Measurements from ENCODE around the gene CCNA2. TPM values are rescaled to one million over a fixed set of nuclear protein-coding genes. Genes with fewer than 3 reads are reported as not detected.

CCNA2 gene
- total RNA-seq, 5 donors from 2014 or later (not counting 1 experiment from before 2014, with no cell fraction given): 0.72 to 2.0 (median 1.5) TPM

GRCh38 chr4:121773883-121774282 lies 49.8 kb downstream of the CCNA2 start:
- peaks cover 4 to 5% of the 10 kb centered on the region in 2 experiments for H3K27me3 ChIP-seq (replicated peaks in 1 of 2; ENCODE audit: control insufficient read depth in 2 of 2, extremely low read depth in 1 of 2, insufficient read depth in 2 of 2, low read length in 1 of 2)
- H3K4me1 ChIP-seq (ENCODE audit: control insufficient read depth in 1 of 2, extremely low read depth in 1 of 2, insufficient read depth in 2 of 2, low read length in 2 of 2): no peaks in the 10 kb centered on the region
- CTCF ChIA-PET: no interaction called here
- no peak overlapping the region for H3K27ac Mint-ChIP-seq
- H3K36me3 ChIP-seq (ENCODE audit: control insufficient read depth in 2 of 2, extremely low read depth in 1 of 2, insufficient read depth in 1 of 2, low read length in 1 of 2): no peaks in the 10 kb centered on the region
- no peaks in the 10 kb centered on the region for H3K9me3 Mint-ChIP-seq
- WGBS (ENCODE audit: insufficient coverage): no CpG with 5 or more reads among the region's 1 CpG
- H3K27me3 Mint-ChIP-seq: peaks cover 6 to 16% of the 10 kb centered on the region in 2 donors
- H3K9me3 ChIP-seq: no peaks in the 10 kb centered on the region
- H3K36me3 Mint-ChIP-seq: no peaks in the 10 kb centered on the region
- H3K27ac ChIP-seq (ENCODE audit: low read length): no peak overlapping the region
- H3K4me3 Mint-ChIP-seq: no peak overlapping the region
- no peaks in the 10 kb centered on the region for H3K4me1 Mint-ChIP-seq
- ATAC-seq (replicated peaks in 1 of 4) (no peak), DNase-seq (no peak)
- H3K4me3 ChIP-seq (ENCODE audit: control insufficient read depth in 1 of 2, extremely low read depth in 1 of 2, low read length in 1 of 2): no peak overlapping the region
- POLR2A ChIA-PET: no interaction called here

DNA sequence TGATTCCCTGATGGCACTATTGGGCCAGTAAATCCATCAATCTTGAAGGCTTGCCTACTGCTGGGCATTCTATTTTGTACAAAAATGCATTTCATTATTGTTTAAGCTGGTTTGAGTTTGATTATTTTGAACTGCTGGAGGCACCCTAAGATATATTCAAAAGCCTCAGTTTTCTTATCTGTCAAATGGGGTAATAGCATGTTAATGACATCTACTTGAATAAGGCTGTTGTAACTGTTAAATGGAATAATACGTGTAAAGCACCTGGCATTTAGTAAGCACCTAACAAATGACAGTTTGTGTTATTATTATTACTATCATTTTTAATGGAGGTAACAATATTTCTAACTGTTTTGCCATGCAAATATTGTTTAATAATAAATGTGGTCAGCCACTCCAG lies 51.8 kb downstream of the CCNA2 start:
- Mint-ChIP-seq H3K4me3 (no peak overlapping the region), H3K9me3 (no peaks in the 10 kb centered on the region), H3K27me3 (peaks cover 6 to 29% of the 10 kb centered on the region in 2 donors), H3K4me1 (no peaks in the 10 kb centered on the region), H3K27ac (no peak overlapping the region), H3K36me3 (no peaks in the 10 kb centered on the region)
- Histone ChIP-seq H3K4me3 (ENCODE audit: control insufficient read depth in 1 of 2, extremely low read depth in 1 of 2, low read length in 1 of 2) (no peak overlapping the region), H3K36me3 (ENCODE audit: control insufficient read depth in 2 of 2, extremely low read depth in 1 of 2, insufficient read depth in 1 of 2, low read length in 1 of 2) (no peaks in the 10 kb centered on the region), H3K9me3 (no peaks in the 10 kb centered on the region), H3K27ac (ENCODE audit: low read length) (no peak overlapping the region), H3K27me3 (replicated peaks in 1 of 2; ENCODE audit: control insufficient read depth in 2 of 2, extremely low read depth in 1 of 2, insufficient read depth in 2 of 2, low read length in 1 of 2) (peaks cover 4 to 7% of the 10 kb centered on the region in 2 experiments), H3K4me1 (ENCODE audit: control insufficient read depth in 1 of 2, extremely low read depth in 1 of 2, insufficient read depth in 2 of 2, low read length in 2 of 2) (no peaks in the 10 kb centered on the region)
- no peak for DNase-seq
- no CpG with 5 or more reads among the region's 1 CpG for WGBS (ENCODE audit: insufficient coverage)
- no peak for ATAC-seq (replicated peaks in 1 of 4)
- ChIA-PET POLR2A (no interaction called here), CTCF (interaction anchor here in 1 of 2 donors (0.6 kb wide), 1 partner anchor 1911 kb away, joined by 3 read pairs; no protein-coding TSS in a partner anchor)

GRCh38 chr4:121769341-121769740 lies 54.3 kb downstream of the CCNA2 start:
- ATAC-seq (replicated peaks in 1 of 4) (no peak), DNase-seq (no peak)
- Histone ChIP-seq H3K4me3 (ENCODE audit: control insufficient read depth in 1 of 2, extremely low read depth in 1 of 2, low read length in 1 of 2) (no peak overlapping the region), H3K27me3 (replicated peaks in 1 of 2; ENCODE audit: control insufficient read depth in 2 of 2, extremely low read depth in 1 of 2, insufficient read depth in 2 of 2, low read length in 1 of 2) (peaks cover 8 to 23% of the 10 kb centered on the region in 2 experiments), H3K9me3 (no peaks in the 10 kb centered on the region), H3K4me1 (ENCODE audit: control insufficient read depth in 1 of 2, extremely low read depth in 1 of 2, insufficient read depth in 2 of 2, low read length in 2 of 2) (peaks cover 0 to 10% of the 10 kb centered on the region in 2 experiments), H3K27ac (ENCODE audit: low read length) (no peak overlapping the region), H3K36me3 (ENCODE audit: control insufficient read depth in 2 of 2, extremely low read depth in 1 of 2, insufficient read depth in 1 of 2, low read length in 1 of 2) (no peaks in the 10 kb centered on the region)
- Mint-ChIP-seq H3K9me3 (no peaks in the 10 kb centered on the region), H3K4me3 (no peak overlapping the region), H3K27me3 (peaks cover 24 to 35% of the 10 kb centered on the region in 2 donors), H3K4me1 (peaks cover 5 to 7% (median 6%) of the 10 kb centered on the region in 3 donors), H3K27ac (no peak overlapping the region), H3K36me3 (no peaks in the 10 kb centered on the region)
- ChIA-PET CTCF (interaction anchor here in 1 of 2 donors (0.6 kb wide), 1 partner anchor 10 kb away, joined by 6 read pairs; no protein-coding TSS in a partner anchor), POLR2A (no interaction called here)
- 100% methylated on average over 1 of the region's 2 CpGs for whole genome bisulfite sequencing (ENCODE audit: insufficient coverage)

GRCh38 chr4:121767166-121767565 lies 56.5 kb downstream of the CCNA2 start:
- 89% methylated on average over 1 of the region's 4 CpGs for WGBS (ENCODE audit: insufficient coverage)
- H3K27ac Mint-ChIP-seq: no peak overlapping the region
- H3K27me3 Mint-ChIP-seq: peaks cover 43 to 48% of the 10 kb centered on the region in 2 donors
- DNase-seq (no peak), ATAC-seq (replicated peaks in 1 of 4) (no peak)
- H3K4me3 Mint-ChIP-seq: no peak overlapping the region
- peaks cover 12 to 31% of the 10 kb centered on the region in 2 experiments for H3K27me3 ChIP-seq (replicated peaks in 1 of 2; ENCODE audit: control insufficient read depth in 2 of 2, extremely low read depth in 1 of 2, insufficient read depth in 2 of 2, low read length in 1 of 2)
- H3K27ac ChIP-seq (ENCODE audit: low read length): no peak overlapping the region
- CTCF ChIA-PET: interaction anchor here in 1 of 2 donors (0.7 kb wide), 1 partner anchor 10 kb away, joined by 3 read pairs; no protein-coding TSS in a partner anchor
- no peaks in the 10 kb centered on the region for H3K36me3 Mint-ChIP-seq
- peaks cover 0 to 12% of the 10 kb centered on the region in 2 experiments for H3K4me1 ChIP-seq (ENCODE audit: control insufficient read depth in 1 of 2, extremely low read depth in 1 of 2, insufficient read depth in 2 of 2, low read length in 2 of 2)
- peaks cover 9 to 11% (median 11%) of the 10 kb centered on the region in 3 donors for H3K4me1 Mint-ChIP-seq
- no peaks in the 10 kb centered on the region for H3K9me3 Mint-ChIP-seq
- no peaks in the 10 kb centered on the region for H3K9me3 ChIP-seq
- POLR2A ChIA-PET: no interaction called here
- H3K36me3 ChIP-seq (ENCODE audit: control insufficient read depth in 2 of 2, extremely low read depth in 1 of 2, insufficient read depth in 1 of 2, low read length in 1 of 2): no peaks in the 10 kb centered on the region
- H3K4me3 ChIP-seq (ENCODE audit: control insufficient read depth in 1 of 2, extremely low read depth in 1 of 2, low read length in 1 of 2): no peak overlapping the region

Other genes with a start within 250 kb of the CCNA2 start
- gene ANXA5, start 126.9 kb downstream of the CCNA2 start, total RNA-seq: 10 to 100 TPM; 44.2 to 80.3 (median 71.2) TPM
- gene SMIM43, start 58.7 kb downstream of the CCNA2 start, total RNA-seq: under 1 TPM in 1 of 5 donors, not detected in 4; 0.43 TPM
- gene EXOSC9, start 22.6 kb downstream of the CCNA2 start, total RNA-seq: 10 to 100 TPM; 32.2 to 57.7 (median 36.4) TPM
- 10 to 100 TPM in 2 of 5 donors, 1 to 10 TPM in 3; 6.2 to 10.8 (median 8.7) TPM for gene BBS7, start 46.6 kb upstream of the CCNA2 start, total RNA-seq
- under 1 TPM in 4 of 5 donors, not detected in 1; 0.18 to 0.59 (median 0.33) TPM for gene TRPC3, start 128.2 kb upstream of the CCNA2 start, total RNA-seq

Data from T-cell (primary cell).